ENCODE data around the gene GLRX.

DNA sequence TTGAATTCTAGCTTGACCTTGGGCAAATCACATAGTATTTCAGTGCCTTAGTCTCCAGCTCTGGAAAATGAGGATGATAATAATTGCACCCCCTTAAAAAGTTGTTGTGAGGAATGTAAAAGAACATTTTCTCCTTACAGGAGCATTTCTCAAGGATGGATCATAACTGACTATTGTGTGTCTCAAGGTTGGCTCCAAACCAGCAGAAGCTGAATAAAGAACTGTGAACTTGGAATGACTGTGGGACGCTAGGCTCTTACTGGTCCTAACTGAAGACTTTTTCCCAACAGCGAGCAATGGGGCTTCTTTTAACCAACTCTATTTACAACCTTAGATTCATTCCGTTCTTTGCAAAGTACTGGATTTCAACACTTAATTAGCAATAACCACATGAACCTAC lies 26.2 kb upstream of the GLRX start:
- TF ChIP-seq, protein P1, sequence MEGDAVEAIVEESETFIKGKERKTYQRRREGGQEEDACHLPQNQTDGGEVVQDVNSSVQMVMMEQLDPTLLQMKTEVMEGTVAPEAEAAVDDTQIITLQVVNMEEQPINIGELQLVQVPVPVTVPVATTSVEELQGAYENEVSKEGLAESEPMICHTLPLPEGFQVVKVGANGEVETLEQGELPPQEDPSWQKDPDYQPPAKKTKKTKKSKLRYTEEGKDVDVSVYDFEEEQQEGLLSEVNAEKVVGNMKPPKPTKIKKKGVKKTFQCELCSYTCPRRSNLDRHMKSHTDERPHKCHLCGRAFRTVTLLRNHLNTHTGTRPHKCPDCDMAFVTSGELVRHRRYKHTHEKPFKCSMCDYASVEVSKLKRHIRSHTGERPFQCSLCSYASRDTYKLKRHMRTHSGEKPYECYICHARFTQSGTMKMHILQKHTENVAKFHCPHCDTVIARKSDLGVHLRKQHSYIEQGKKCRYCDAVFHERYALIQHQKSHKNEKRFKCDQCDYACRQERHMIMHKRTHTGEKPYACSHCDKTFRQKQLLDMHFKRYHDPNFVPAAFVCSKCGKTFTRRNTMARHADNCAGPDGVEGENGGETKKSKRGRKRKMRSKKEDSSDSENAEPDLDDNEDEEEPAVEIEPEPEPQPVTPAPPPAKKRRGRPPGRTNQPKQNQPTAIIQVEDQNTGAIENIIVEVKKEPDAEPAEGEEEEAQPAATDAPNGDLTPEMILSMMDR (IDR thresholded peaks at IDR 0.05), result no peak
- TF ChIP-seq POLR2A (IDR thresholded peaks at IDR 0.05), result no peak
